GM18907 (cell line): ENCODE data around the gene CACYBP.

Experiments used
- ATAC-seq: cut with Tn5 transposase; IDR thresholded peaks from one replicate; pipeline ENCODE4 v1.9.1; 2021; ENCODE audit warnings: mild to moderate bottlenecking, moderate library complexity; ENCODE audit not compliant: unreplicated experiment

CACYBP gene

GRCh38 chr1:174971902-174972301 is 27.8 kb upstream of the CACYBP start:
- no peak for ATAC-seq

- ATAC-seq, result no peak
Observed at GRCh38 chr1:174974711-174975119, 25.0 kb upstream of the CACYBP start.

GRCh38 chr1:174975764-174976163 is 24.0 kb upstream of the CACYBP start:
- no peak for ATAC-seq

- ATAC-seq, result no peak
Observed at GRCh38 chr1:174976436-174977108, 23.2 kb upstream of the CACYBP start.

- no peak for ATAC-seq
Observed at GRCh38 chr1:174982971-174983689, 16.6 kb upstream of the CACYBP start.

- no peak for ATAC-seq
Observed at GRCh38 chr1:174984952-174985351, 14.8 kb upstream of the CACYBP start.

- ATAC-seq, result no peak
Observed at GRCh38 chr1:174988539-174988938, 11.2 kb upstream of the CACYBP start.

GRCh38 chr1:174988986-174989385 is 10.8 kb upstream of the CACYBP start:
- ATAC-seq, result no peak

- ATAC-seq, result no peak
Observed at GRCh38 chr1:174989536-174990220, 10.1 kb upstream of the CACYBP start.

GRCh38 chr1:174990382-174990999 is 9.3 kb upstream of the CACYBP start:
- ATAC-seq, result no peak

GRCh38 chr1:174991473-174991872 is 8.3 kb upstream of the CACYBP start:
- no peak for ATAC-seq

- no peak for ATAC-seq
Observed at GRCh38 chr1:174995121-174995520, 4.6 kb upstream of the CACYBP start.

GRCh38 chr1:174995916-174996315 is 3.8 kb upstream of the CACYBP start:
- ATAC-seq, result no peak

- ATAC-seq, result no peak
Observed at GRCh38 chr1:174996476-174996875, 3.3 kb upstream of the CACYBP start.

- ATAC-seq, result no peak
Observed at GRCh38 chr1:174997041-174997440, 2.7 kb upstream of the CACYBP start.

GRCh38 chr1:174998569-174999215 is 1.1 kb upstream of the CACYBP start:
- ATAC-seq, result peak; percentile 26

- ATAC-seq, result peak; percentile 88
Observed at GRCh38 chr1:174999216-174999935, 371 bp upstream of the CACYBP start.

- ATAC-seq, result no peak
Observed at GRCh38 chr1:175000697-175001187, 995 bp downstream of the CACYBP start.

- no peak for ATAC-seq
Observed at GRCh38 chr1:175002910-175003517, 3.3 kb downstream of the CACYBP start.

- ATAC-seq, result no peak
Observed at GRCh38 chr1:175003521-175003920, 3.8 kb downstream of the CACYBP start.
